Endothelial cell of umbilical vein (primary cell): Measurements from ENCODE around the gene AOX1. TPM values are rescaled to one million over a fixed set of nuclear protein-coding genes. Genes with fewer than 3 reads are reported as not detected.

Source experiments
- BruUV-seq: library from RNA; stranded (reverse); fragments of 400-500 nt; replicated peaks from 2 replicates; lab custom pipeline; 2021; lab: Mats Ljungman, UMichigan
- CTCF ChIA-PET: fragments of 300-600, 350-600 bp; sonication (Branson Sonifier 250); formaldehyde crosslinking; loops from one replicate; lab custom pipeline; 2021; ENCODE audit warnings: antibody characterized with exemption, inconsistent platforms; lab: Charles Lee
- POLR2A ChIA-PET: fragments of 300-600, 350-600 bp; sonication (Branson Sonifier 250); formaldehyde crosslinking; loops from one replicate; lab custom pipeline; 2021; ENCODE audit warnings: antibody characterized with exemption, inconsistent platforms; lab: Charles Lee
- DNase-seq: peaks from one replicate; pipeline ENCODE4 v3.0.0-alpha.2; 2011; ENCODE audit warnings: low read depth, low spot score
- FAIRE-seq: peaks from 2 replicates; lab custom pipeline; 2011; peaks lifted over from hg19 to GRCh38; lab: Jason Lieb, UNC
- H2AFZ ChIP-seq: 2 replicates; pipeline ENCODE4 v1.6.0; 2012; ENCODE audit warnings: low read depth, low read length, control low read depth, inconsistent platforms
- H3K27ac ChIP-seq: 2 replicates; pipeline ENCODE4 v1.5.1; 2011; ENCODE audit warnings: low read depth, mild to moderate bottlenecking, control low read depth, low read length, moderate library complexity; ENCODE audit not compliant: insufficient read depth
- H3K27me3 ChIP-seq, 2 experiments: 2 replicates each; pipeline versions ENCODE4 v1.6.0 to v1.6.1; 2011; ENCODE audit warnings: low read length in 2 of 2, mixed read lengths in 1 of 2; ENCODE audit not compliant: control insufficient read depth in 2 of 2, insufficient read depth in 2 of 2
- H3K36me3 ChIP-seq, 2 experiments: 2 replicates in 1 of 2; 3 replicates in 1 of 2; pipeline ENCODE4 v1.5.1; 2011; ENCODE audit warnings: low read length in 2 of 2, mild to moderate bottlenecking in 1 of 2, moderate library complexity in 1 of 2; ENCODE audit not compliant: control insufficient read depth in 2 of 2, insufficient read depth in 2 of 2; ENCODE audit errors: extremely low read depth in 1 of 2
- H3K4me1 ChIP-seq: 3 replicates; pipeline ENCODE4 v1.5.1; 2011; ENCODE audit warnings: mild to moderate bottlenecking, low read length; ENCODE audit not compliant: control insufficient read depth, insufficient read depth; ENCODE audit errors: extremely low read depth
- H3K4me2 ChIP-seq: 2 replicates; pipeline ENCODE4 v1.6.1; 2011; ENCODE audit warnings: low read length, control low read depth, mixed read lengths; ENCODE audit not compliant: insufficient read depth
- H3K4me3 ChIP-seq, 3 experiments: fragments of 200-600 bp in 1 of 3; sonication (generic), shearing (Covaris generic) in 1 of 3; replicated peaks in 1 of 3; 2 replicates each; pipeline ENCODE4 v1.5.1; 2011 to 2016; ENCODE audit warnings: control low read depth in 3 of 3, low read length in 3 of 3, mild to moderate bottlenecking in 2 of 3, inconsistent platforms in 1 of 3, low read depth in 1 of 3, moderate library complexity in 1 of 3; ENCODE audit not compliant: insufficient read depth in 1 of 3
- H3K79me2 ChIP-seq: 2 replicates; pipeline ENCODE4 v1.6.0; 2012; ENCODE audit warnings: low read length, inconsistent platforms; ENCODE audit not compliant: control insufficient read depth, insufficient read depth
- H3K9ac ChIP-seq: replicated peaks from 2 replicates; pipeline ENCODE3; 2011; ENCODE audit warnings: low read length, control low read depth; ENCODE audit not compliant: insufficient read depth; ENCODE audit errors: extremely low read depth
- H3K9me1 ChIP-seq: replicated peaks from 3 replicates; pipeline ENCODE4 v1.6.0; 2011; ENCODE audit warnings: mild to moderate bottlenecking, low read length; ENCODE audit not compliant: control insufficient read depth, insufficient read depth; ENCODE audit errors: extremely low read depth
- H3K9me3 ChIP-seq: replicated peaks from 2 replicates; pipeline ENCODE4 v1.5.1; 2012; ENCODE audit warnings: low read length, inconsistent platforms; ENCODE audit not compliant: control insufficient read depth, insufficient read depth
- H4K20me1 ChIP-seq: replicated peaks from 2 replicates; pipeline ENCODE3; 2011; ENCODE audit warnings: mild to moderate bottlenecking, low read length; ENCODE audit not compliant: control insufficient read depth, insufficient read depth; ENCODE audit errors: extremely low read depth
- EZH2 ChIP-seq: IDR thresholded peaks from 2 replicates; pipeline ENCODE4 v1.6.1; 2012; ENCODE audit warnings: borderline replicate concordance, low read depth, mild to moderate bottlenecking, moderate library complexity, low read length, inconsistent platforms; ENCODE audit not compliant: severe bottlenecking
- FOS ChIP-seq: IDR thresholded peaks from 2 replicates; pipeline ENCODE4 v1.6.1; 2011; ENCODE audit warnings: mild to moderate bottlenecking, low read length, moderate library complexity, borderline replicate concordance; ENCODE audit not compliant: insufficient read depth
- GATA2 ChIP-seq: IDR thresholded peaks from 2 replicates; pipeline ENCODE4 v1.7.0; 2011; ENCODE audit warnings: low read depth, mild to moderate bottlenecking, moderate library complexity, mixed read lengths, low read length; ENCODE audit not compliant: insufficient read length, insufficient read depth
- JUN ChIP-seq: IDR thresholded peaks from 2 replicates; pipeline ENCODE4 v1.6.1; 2011; ENCODE audit warnings: borderline replicate concordance, low read depth; ENCODE audit not compliant: insufficient read length, insufficient read depth
- MYC ChIP-seq: IDR thresholded peaks from one replicate; pipeline ENCODE4 v1.6.1; 2011; ENCODE audit warnings: mild to moderate bottlenecking, low read depth, low read length
- POLR2A ChIP-seq: IDR thresholded peaks from 2 replicates; pipeline ENCODE4 v1.6.1; 2012; ENCODE audit warnings: low read depth, mild to moderate bottlenecking, control low read depth, low read length
- POLR2AphosphoS5 ChIP-seq: IDR thresholded peaks from 2 replicates; pipeline ENCODE4 v1.6.1; 2012; ENCODE audit warnings: low read depth, mild to moderate bottlenecking, control low read depth, low read length, moderate library complexity; ENCODE audit not compliant: insufficient read depth
- dilution Hi-C: fragments of 300-500 bp; cut with MboI; formaldehyde crosslinking; loops from one replicate; pipeline ENCODE4 v1.15.0; 2019; ENCODE audit warnings: low sequenced_read_pairs; ENCODE audit not compliant: extremely low pct_ligation_motif_present
- intact Hi-C: fragments of 100-400 bp; cut with micrococcal nuclease; formaldehyde crosslinking; loops from one replicate; pipeline ENCODE4 v1.10.0; 2022
- polyA plus RNA-seq, 4 experiments: library from polyadenylated mRNA; depleted of rRNA in 3 of 4; stranded (reverse) in 3 of 4; unstranded in 1 of 4; fragments of >200 nt; gene quantifications; 2 replicates each; pipeline versions ENCODE4 v1.2.1 to v1.2.3, GENCODE V29; 2011 to 2012; ENCODE audit warnings: missing spikeins in 1 of 4
- total RNA-seq: library from RNA; stranded (reverse); gene quantifications from 2 replicates; pipeline ENCODE4 v1.2.3, GENCODE V29; 2021
- TF ChIP-seq, protein P1 (sequence below), 2 donors: IDR thresholded peaks; 1 replicate in 1 of 2; 2 replicates in 1 of 2; pipeline ENCODE4 v1.5.1; 2011; ENCODE audit warnings: low read length in 2 of 2, mild to moderate bottlenecking in 2 of 2, moderate library complexity in 2 of 2, control low read depth in 1 of 2, inconsistent platforms in 1 of 2, low read depth in 1 of 2; ENCODE audit not compliant: insufficient read depth in 1 of 2; ENCODE audit errors: extremely low read depth in 1 of 2
- TF ChIP-seq, protein P2 (sequence below): IDR thresholded peaks from 2 replicates; pipeline ENCODE4 v1.6.1; 2011; ENCODE audit not compliant: insufficient read depth, insufficient read length

Gene AOX1
- total and polyA plus RNA-seq, 2 donors (not counting 3 experiments of a cell fraction or from before 2014, with no cell fraction given) = 0.03 to 0.46 TPM

DNA sequence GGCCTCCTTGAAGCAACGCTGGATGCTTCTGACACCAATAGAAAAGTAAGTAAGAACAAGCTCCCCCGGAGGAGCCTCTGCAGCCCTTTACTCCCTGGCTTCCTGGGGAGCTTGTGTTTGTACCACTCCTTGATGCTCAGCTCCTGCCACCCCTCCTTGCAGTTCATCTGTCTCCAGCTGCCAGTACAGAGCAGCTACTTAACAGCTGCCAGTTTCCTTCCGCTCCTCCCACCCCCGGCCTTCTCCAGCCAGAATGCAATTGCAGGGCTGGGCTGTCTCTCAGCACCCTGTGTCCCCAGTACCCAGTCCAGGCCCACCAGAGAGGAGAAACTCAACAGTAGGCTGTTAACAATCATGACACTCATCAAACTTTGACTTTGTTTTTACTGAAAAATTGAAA lies 109.4 kb downstream of the AOX1 start:
- Histone ChIP-seq H3K36me3 (no peaks in the 10 kb centered on the region), H3K4me2 (no peak overlapping the region), H3K9ac (no peak overlapping the region), H3K4me3 (no peak overlapping the region), H3K9me1 (no peaks in the 10 kb centered on the region), H3K9me3 (no peaks in the 10 kb centered on the region), H3K27me3 (peaks cover 6 to 17% of the 10 kb centered on the region in 2 experiments), H2AFZ (no peak overlapping the region), H3K4me1 (no peaks in the 10 kb centered on the region), H3K79me2 (no peaks in the 10 kb centered on the region), H3K27ac (no peak overlapping the region), H4K20me1 (no peaks in the 10 kb centered on the region)
- BruUV-seq = no TSS peak
- DNase-seq = no peak
- ChIA-PET CTCF (interaction anchor here (1.4 kb wide), 1 partner anchor 119 kb away, joined by 4 read pairs; no protein-coding TSS in a partner anchor), POLR2A (no interaction called here)
- TF ChIP-seq, protein P1, sequence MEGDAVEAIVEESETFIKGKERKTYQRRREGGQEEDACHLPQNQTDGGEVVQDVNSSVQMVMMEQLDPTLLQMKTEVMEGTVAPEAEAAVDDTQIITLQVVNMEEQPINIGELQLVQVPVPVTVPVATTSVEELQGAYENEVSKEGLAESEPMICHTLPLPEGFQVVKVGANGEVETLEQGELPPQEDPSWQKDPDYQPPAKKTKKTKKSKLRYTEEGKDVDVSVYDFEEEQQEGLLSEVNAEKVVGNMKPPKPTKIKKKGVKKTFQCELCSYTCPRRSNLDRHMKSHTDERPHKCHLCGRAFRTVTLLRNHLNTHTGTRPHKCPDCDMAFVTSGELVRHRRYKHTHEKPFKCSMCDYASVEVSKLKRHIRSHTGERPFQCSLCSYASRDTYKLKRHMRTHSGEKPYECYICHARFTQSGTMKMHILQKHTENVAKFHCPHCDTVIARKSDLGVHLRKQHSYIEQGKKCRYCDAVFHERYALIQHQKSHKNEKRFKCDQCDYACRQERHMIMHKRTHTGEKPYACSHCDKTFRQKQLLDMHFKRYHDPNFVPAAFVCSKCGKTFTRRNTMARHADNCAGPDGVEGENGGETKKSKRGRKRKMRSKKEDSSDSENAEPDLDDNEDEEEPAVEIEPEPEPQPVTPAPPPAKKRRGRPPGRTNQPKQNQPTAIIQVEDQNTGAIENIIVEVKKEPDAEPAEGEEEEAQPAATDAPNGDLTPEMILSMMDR (IDR thresholded peaks at IDR 0.05; ENCODE audit: extremely low read depth in 1 of 2, insufficient read depth in 1 of 2, low read depth in 1 of 2, low read length in 2 of 2) = no peak
- TF ChIP-seq EZH2 (no peak), JUN (no peak), FOS (no peak), POLR2AphosphoS5 (no peak), POLR2A (no peak), GATA2 (no peak), MYC (no peak)
- TF ChIP-seq, protein P2, sequence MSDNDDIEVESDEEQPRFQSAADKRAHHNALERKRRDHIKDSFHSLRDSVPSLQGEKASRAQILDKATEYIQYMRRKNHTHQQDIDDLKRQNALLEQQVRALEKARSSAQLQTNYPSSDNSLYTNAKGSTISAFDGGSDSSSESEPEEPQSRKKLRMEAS = no peak
- dilution Hi-C loops = no loop called here
- intact Hi-C loops = no loop called here
- no peak for FAIRE-seq
